GM19372 (cell line): ENCODE measurements around the gene CACFD1.

Experiments
- ATAC-seq: cut with Tn5 transposase; IDR thresholded peaks from one replicate; pipeline ENCODE4 v1.9.1; 2021; ENCODE audit warnings: mild to moderate bottlenecking, low read depth, moderate library complexity; ENCODE audit not compliant: unreplicated experiment

Gene CACFD1

GRCh38 chr9:133514460-133515239 is 54.9 kb downstream of the CACFD1 start:
- ATAC-seq = no peak

GRCh38 chr9:133515240-133515610 is 55.4 kb downstream of the CACFD1 start:
- ATAC-seq = no peak

- ATAC-seq = no peak
Measured at GRCh38 chr9:133515615-133516255, 56.0 kb downstream of the CACFD1 start.

GRCh38 chr9:133516256-133516960 is 56.6 kb downstream of the CACFD1 start:
- ATAC-seq = no peak

GRCh38 chr9:133516961-133517350 is 57.2 kb downstream of the CACFD1 start:
- ATAC-seq = no peak

GRCh38 chr9:133517711-133518110 is 57.9 kb downstream of the CACFD1 start:
- ATAC-seq = no peak

GRCh38 chr9:133518200-133518599 is 58.4 kb downstream of the CACFD1 start:
- ATAC-seq = no peak

- no peak for ATAC-seq
Measured at GRCh38 chr9:133518706-133519449, 59.1 kb downstream of the CACFD1 start.

GRCh38 chr9:133519693-133520092 is 59.9 kb downstream of the CACFD1 start:
- ATAC-seq = no peak

- ATAC-seq = no peak
Measured at GRCh38 chr9:133520121-133520835, 60.5 kb downstream of the CACFD1 start.
